Subcutaneous adipose tissue (tissue), 4 donors: Measurements from ENCODE around the gene CFD. TPM values are rescaled to one million over a fixed set of nuclear protein-coding genes. Genes with fewer than 3 reads are reported as not detected.

Source experiments
- CTCF ChIP-seq: fragments of 450-650 bp; IDR thresholded peaks from one replicate; pipeline ENCODE4 v1.5.1; 2016; ENCODE audit warnings: low read depth, mild to moderate bottlenecking, control low read depth, antibody characterized with exemption, moderate library complexity
- total RNA-seq, 4 donors: library from RNA; depleted of rRNA; stranded (reverse); fragments of >200 nt; gene quantifications; one replicate each; pipeline ENCODE4 v1.1.0, GENCODE V29; 2016

CFD gene
- 1,000 to 10,000 TPM; 1,847 to 6,869 (median 2,488) TPM for total RNA-seq

DNA sequence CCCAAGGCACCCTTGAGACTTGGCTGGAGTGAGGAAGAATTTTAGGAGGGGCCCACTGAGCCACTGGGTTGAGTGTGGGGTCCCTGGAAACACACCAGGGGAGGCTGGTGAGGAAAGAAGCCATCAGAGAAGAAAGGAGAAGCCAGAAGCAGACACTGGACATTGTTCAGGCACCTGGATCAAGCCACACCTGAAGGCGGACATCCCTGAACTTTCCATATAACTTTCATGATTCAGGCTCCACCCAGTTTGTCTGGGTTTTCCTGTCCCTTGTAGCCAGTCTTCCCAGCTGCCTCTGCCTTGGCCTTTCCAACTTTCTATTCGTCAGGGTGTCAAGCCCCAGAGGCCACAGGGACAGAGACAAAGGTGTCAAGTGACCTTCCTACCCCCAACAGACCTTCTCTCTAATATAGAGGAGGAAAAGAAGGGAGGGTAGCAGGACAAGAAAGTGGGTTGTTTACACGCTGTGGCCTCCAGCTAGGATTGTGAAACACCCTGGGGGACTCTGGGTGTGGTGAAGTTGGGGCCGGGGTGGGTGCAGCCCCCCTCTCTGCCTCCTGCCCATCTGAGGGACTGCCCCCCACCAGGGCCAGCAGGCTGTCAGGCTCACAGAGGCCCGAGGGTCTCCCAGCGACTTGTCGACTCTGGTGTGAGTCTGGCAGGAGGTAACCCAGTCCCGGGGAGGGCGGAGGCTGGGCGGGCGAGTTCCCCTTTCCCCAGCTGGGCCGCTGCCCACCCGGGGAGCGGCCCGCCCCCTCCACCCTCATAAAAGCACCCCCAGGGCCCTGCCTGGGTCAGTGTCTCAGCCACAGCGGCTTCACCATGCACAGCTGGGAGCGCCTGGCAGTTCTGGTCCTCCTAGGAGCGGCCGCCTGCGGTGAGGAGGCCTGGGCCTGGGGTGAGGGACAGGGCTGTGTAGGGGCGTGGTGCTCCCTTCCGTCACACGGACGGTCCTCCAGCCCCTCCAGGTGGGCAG lies at the start of gene CFD:
Gene CFD, plus strand, starts transcription at position 797 of the 976 bp plus-strand sequence. Its CDS starts 26 bp downstream, at position 823.
- TF ChIP-seq CTCF: no peak

- TF ChIP-seq CTCF: no peak
Measured at GRCh38 chr19:810077-810855, 49.2 kb upstream of the CFD start.

- no peak for TF ChIP-seq CTCF
Measured at GRCh38 chr19:810883-811489, 48.5 kb upstream of the CFD start.

GRCh38 chr19:811506-812048 lies 47.9 kb upstream of the CFD start:
- no peak for TF ChIP-seq CTCF

- TF ChIP-seq CTCF: no peak
Measured at GRCh38 chr19:812049-812746, 47.3 kb upstream of the CFD start.

DNA sequence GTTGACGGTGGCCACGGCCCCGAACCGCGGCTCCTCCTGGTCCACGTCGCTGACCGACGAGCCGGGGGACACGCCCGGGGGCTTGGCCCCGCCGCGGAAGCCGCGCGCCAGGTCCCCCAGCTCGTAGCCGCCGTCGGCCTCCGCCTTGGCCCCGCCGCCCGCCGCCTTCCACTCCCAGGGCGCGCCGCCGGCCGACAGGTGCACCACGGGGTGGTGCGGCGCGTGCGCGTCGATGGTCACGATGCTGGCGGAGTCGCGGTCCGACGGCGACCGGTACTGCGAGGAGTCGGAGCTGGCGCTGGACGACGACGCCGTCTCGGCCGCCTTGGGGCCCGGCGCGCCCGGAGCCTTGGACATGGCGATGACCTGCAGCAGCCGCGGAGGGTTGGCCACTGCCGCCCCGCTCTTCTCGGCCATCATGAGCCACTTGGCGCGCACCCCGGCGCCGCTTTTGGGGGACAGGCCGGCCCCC lies 46.7 kb upstream of the CFD start:
- TF ChIP-seq CTCF: no peak
